Neural cell (in vitro differentiated cells): ENCODE results near the gene PBX1.

Experiments
- EP300 ChIP-seq: fragments of 450-650 bp; conservative IDR thresholded peaks from 2 replicates; pipeline ENCODE4 v1.6.1; 2014; ENCODE audit warnings: antibody characterized with exemption, mild to moderate bottlenecking, moderate library complexity; ENCODE audit not compliant: poor library complexity, severe bottlenecking
- POLR2AphosphoS5 ChIP-seq: IDR thresholded peaks from 2 replicates; pipeline ENCODE4 v1.6.1; 2012
- REST ChIP-seq: IDR thresholded peaks from 2 replicates; pipeline ENCODE4 v1.6.1; 2012; ENCODE audit warnings: borderline replicate concordance
- TAF1 ChIP-seq: IDR thresholded peaks from 2 replicates; pipeline ENCODE4 v1.6.1; 2012; ENCODE audit warnings: low read depth
- TF ChIP-seq, protein P1 (sequence below): fragments of 450-650 bp; IDR thresholded peaks from 2 replicates; pipeline ENCODE4 v1.5.1; 2014; ENCODE audit warnings: antibody characterized with exemption, mild to moderate bottlenecking, moderate library complexity; ENCODE audit not compliant: poor library complexity, severe bottlenecking

GRCh38 chr1:164670786-164671185 lies 111.8 kb downstream of the PBX1 start:
- TF ChIP-seq, protein P1, sequence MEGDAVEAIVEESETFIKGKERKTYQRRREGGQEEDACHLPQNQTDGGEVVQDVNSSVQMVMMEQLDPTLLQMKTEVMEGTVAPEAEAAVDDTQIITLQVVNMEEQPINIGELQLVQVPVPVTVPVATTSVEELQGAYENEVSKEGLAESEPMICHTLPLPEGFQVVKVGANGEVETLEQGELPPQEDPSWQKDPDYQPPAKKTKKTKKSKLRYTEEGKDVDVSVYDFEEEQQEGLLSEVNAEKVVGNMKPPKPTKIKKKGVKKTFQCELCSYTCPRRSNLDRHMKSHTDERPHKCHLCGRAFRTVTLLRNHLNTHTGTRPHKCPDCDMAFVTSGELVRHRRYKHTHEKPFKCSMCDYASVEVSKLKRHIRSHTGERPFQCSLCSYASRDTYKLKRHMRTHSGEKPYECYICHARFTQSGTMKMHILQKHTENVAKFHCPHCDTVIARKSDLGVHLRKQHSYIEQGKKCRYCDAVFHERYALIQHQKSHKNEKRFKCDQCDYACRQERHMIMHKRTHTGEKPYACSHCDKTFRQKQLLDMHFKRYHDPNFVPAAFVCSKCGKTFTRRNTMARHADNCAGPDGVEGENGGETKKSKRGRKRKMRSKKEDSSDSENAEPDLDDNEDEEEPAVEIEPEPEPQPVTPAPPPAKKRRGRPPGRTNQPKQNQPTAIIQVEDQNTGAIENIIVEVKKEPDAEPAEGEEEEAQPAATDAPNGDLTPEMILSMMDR = no peak
- TF ChIP-seq POLR2AphosphoS5 (no peak), EP300 (no peak), REST (no peak), TAF1 (no peak)
